Measurements from ENCODE around the gene NEB.

The NEB gene

DNA sequence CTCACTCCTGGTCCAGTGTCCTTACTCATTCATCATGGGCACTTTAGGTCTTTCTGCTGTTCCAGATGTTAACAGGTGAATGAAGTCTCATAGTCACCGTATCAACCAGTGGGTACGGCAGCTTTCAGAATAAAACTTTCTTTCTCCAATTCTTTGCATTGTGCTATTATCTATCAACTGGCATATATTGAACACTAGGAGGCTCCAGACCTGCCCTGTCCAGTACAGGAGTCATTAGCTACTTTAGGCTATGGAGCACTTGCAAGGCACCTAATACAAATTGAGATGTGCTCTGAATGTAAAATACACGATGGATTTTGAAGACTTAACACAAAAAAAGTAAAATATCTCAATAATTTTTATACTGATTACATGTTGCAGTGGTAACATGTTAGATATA lies 43.2 kb upstream of the NEB start:
- no peak overlapping the region for H3K4me3 ChIP-seq (ENCODE audit: low read depth, low read length)
- TF ChIP-seq, protein P1, sequence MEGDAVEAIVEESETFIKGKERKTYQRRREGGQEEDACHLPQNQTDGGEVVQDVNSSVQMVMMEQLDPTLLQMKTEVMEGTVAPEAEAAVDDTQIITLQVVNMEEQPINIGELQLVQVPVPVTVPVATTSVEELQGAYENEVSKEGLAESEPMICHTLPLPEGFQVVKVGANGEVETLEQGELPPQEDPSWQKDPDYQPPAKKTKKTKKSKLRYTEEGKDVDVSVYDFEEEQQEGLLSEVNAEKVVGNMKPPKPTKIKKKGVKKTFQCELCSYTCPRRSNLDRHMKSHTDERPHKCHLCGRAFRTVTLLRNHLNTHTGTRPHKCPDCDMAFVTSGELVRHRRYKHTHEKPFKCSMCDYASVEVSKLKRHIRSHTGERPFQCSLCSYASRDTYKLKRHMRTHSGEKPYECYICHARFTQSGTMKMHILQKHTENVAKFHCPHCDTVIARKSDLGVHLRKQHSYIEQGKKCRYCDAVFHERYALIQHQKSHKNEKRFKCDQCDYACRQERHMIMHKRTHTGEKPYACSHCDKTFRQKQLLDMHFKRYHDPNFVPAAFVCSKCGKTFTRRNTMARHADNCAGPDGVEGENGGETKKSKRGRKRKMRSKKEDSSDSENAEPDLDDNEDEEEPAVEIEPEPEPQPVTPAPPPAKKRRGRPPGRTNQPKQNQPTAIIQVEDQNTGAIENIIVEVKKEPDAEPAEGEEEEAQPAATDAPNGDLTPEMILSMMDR (IDR thresholded peaks at IDR 0.05; ENCODE audit: low read depth, low read length), result no peak

DNA sequence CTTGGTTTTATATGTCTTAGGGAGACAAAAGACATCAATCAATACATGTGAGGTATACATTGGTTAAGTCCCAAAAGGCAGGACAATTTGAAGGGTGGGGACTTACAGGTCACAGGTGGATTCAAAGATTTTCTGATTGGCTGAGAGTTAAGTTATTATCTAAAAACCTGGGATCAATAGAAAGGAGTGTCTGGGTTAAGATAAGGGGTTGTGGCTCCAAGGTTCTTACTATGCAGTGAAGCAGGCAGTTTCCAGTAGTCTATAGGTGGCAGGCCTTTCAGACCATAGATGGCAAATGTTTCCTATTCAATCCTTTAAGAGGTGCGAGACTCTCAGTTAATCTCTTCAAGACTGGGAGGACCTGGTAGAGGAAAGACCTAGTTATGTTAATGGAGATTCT lies 42.1 kb upstream of the NEB start:
- no peak overlapping the region for H3K4me3 ChIP-seq (ENCODE audit: low read depth, low read length)
- TF ChIP-seq, protein P1 (IDR thresholded peaks at IDR 0.05; ENCODE audit: low read depth, low read length), result no peak

DNA sequence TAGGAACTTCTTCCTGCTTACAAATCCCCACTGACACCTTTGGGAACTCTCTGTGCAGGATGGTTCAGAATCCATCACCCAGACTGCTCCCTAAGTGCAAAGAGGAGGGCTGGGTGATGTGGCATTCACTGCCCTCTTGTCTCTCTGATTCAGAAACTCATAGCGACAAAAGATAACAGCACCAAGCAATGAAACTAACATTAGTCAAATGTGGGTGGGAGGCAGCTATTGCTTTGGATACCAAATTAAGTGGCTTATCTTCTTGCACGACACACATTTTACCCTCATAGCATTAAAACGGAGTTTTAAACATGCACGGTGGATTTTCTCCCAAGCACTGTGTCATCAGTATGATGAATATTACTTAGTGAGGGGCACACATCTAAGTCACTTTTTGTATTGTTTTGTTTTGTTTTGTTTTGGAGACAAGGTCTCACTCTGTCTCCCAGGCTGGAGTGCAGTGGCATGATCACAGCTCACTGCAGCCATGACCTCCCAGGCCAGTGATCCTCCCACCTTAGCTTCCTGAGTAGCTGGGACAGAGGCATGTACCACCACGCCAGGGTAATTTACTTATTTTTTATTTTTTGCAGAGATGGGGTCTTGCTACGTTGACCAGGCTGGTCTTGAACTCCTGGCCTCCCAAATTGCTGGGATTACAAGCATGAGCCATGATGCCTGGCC lies 40.9 kb upstream of the NEB start:
- TF ChIP-seq, protein P1 (IDR thresholded peaks at IDR 0.05; ENCODE audit: low read depth, low read length), result no peak
- H3K4me3 ChIP-seq (ENCODE audit: low read depth, low read length), result no peak overlapping the region

DNA sequence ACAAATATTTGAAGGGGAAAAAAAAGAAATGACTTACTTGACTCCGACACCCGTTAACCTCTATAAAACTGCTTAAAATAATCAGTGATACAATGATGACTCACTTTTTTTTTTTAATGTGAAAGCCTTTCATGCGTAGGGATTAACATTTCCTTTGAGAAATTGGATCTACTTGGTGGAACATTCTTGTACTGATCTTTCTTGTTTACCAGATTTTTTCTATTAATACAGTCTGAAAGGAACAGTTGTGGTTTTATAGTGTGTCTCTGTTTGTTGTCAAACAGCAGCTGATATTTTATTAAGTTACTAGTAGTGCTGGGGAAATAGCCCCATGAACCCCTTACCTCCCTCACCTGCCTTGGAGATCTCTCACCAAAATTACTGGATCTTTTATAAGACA lies 40.2 kb upstream of the NEB start:
- H3K4me3 ChIP-seq (ENCODE audit: low read depth, low read length), result no peak overlapping the region
- TF ChIP-seq, protein P1 (IDR thresholded peaks at IDR 0.05; ENCODE audit: low read depth, low read length), result no peak

DNA sequence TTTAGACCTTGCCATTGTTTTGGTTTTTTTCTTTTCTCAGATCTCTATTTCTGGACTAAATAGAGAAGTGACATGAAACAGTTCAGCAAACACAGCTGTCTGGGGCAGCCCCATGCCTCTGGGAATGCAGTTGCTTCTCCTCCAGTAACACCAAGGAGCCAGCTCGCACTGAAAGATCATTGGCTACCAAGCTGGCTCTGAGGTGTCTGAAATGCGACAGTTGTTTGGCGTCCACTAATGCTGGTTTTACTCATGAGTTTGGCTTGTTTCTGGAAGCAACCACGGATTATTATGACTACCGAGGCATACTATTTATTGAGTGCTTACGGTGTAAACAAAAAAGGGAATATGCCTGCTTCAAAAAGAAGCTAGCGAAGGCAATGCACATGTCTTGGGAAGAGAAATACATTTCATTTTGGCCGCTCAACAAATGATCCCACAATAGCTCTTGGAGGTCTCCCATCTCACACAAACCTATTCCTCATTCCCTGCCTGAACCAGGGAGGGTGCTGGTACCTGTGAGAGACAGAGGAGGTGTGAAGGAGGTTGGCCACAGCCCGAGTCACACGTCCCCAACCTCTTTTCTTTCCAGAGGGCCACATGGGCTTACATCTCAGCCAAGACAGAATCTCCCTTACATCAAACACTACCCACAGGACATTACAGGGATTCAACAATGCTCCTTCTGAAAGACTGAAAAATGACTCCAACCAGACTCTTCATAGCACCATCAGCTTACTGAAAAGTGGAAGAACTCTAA lies 37.5 kb upstream of the NEB start:
- H3K4me3 ChIP-seq (ENCODE audit: low read depth, low read length), result no peak overlapping the region
- TF ChIP-seq, protein P1 (IDR thresholded peaks at IDR 0.05; ENCODE audit: low read depth, low read length), result no peak

DNA sequence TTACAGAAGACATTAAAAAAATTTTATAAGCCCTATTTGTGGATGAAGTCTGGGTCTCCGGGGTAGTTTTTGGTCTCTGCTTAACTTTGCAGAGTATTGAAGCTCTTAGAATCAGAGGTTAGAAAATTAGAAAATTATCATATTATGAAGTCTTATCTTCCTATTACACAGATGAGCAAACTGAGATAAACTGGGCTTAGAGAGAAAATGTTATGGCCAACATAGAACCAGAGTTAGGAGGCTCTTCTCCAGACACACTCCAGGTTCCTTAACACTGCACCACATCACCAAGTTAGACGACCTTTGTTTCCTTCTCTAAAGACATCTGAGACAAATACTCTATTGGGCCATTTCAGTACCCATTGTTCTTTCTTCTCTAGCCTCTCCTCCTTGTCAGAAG lies 36.7 kb upstream of the NEB start:
- TF ChIP-seq, protein P1 (IDR thresholded peaks at IDR 0.05; ENCODE audit: low read depth, low read length), result no peak

DNA sequence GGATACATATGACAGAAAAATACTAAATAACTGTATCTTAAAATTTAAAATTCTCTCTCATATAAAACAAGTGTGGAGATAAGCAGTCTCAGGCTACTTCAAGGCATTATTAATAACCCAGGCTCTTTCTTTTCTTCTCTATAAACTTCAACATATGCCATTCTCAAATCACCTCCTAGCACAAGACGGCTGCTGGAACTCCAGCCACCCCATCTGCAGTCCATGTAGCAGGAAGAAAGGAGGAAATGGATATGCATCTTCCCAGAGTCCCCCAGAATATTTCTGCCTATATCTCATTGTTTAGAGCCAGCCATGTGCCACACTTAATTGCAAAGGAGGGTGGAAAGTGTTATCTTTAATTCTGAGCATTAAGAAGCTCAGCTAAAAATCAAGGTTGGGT lies 35.3 kb upstream of the NEB start:
- no peak overlapping the region for H3K4me3 ChIP-seq (ENCODE audit: low read depth, low read length)
- TF ChIP-seq, protein P1 (IDR thresholded peaks at IDR 0.05; ENCODE audit: low read depth, low read length), result no peak

More for the DNA sequence above, 36.7 kb upstream of the NEB start:
- H3K4me3 ChIP-seq (ENCODE audit: low read depth, low read length), result no peak overlapping the region

Data from WI38 (cell line).